GM12878 (cell line): ENCODE results near the gene RBM15. TPM values are rescaled to one million over a fixed set of nuclear protein-coding genes. Genes with fewer than 3 reads are reported as not detected.
A peak's percentile ranks its signal among the peaks of the same experiment; 100 is the strongest.

Experiments
- ATAC-seq: fragments of 200-7000 bp; cut with Tn5 transposase; 3 replicates; pipeline ENCODE4 v1.9.1; 2020; ENCODE audit warnings: mild to moderate bottlenecking, moderate library complexity
- BruUV-seq: library from RNA; stranded (reverse); fragments of 400-500 nt; replicated peaks from 2 replicates; lab custom pipeline; 2021; lab: Mats Ljungman, UMichigan
- CTCF ChIA-PET: fragments of 300-600 bp; sonication (Branson Sonifier 250); formaldehyde crosslinking; extraction: SDS; loops from one replicate; lab custom pipeline; 2021; ENCODE audit warnings: inconsistent platforms; lab: Yijun Ruan, JAX
- POLR2A ChIA-PET: fragments of 350-600 bp; formaldehyde crosslinking; extraction: SDS; loops from one replicate; lab custom pipeline; 2021; ENCODE audit warnings: inconsistent platforms; lab: Charles Lee
- RAD21 ChIA-PET: fragments of 300-600 bp; sonication (Branson Sonifier 250); formaldehyde crosslinking; loops from one replicate; lab custom pipeline; 2023; ENCODE audit warnings: antibody characterized with exemption; ENCODE audit not compliant: unreplicated experiment; lab: Charles Lee
- SMC1A ChIA-PET: fragments of 300-600 bp; sonication (Branson Sonifier 250); formaldehyde crosslinking; loops from one replicate; lab custom pipeline; 2023; ENCODE audit not compliant: unreplicated experiment, uncharacterized antibody; lab: Charles Lee
- DNase-seq: peaks from one replicate; pipeline ENCODE4 v3.0.0-alpha.2; 2011; ENCODE audit warnings: low read depth, low spot score
- FAIRE-seq: peaks from 3 replicates; lab custom pipeline; 2011; peaks lifted over from hg19 to GRCh38; lab: Jason Lieb, UNC
- H2AFZ ChIP-seq: 2 replicates; pipeline ENCODE4 v1.6.0; 2011; ENCODE audit warnings: low read depth, low read length, control low read depth; ENCODE audit not compliant: control insufficient read depth
- H3K27ac ChIP-seq: 2 replicates; pipeline ENCODE4 v1.5.1; 2011; ENCODE audit warnings: control low read depth; ENCODE audit not compliant: control insufficient read depth, insufficient read depth
- H3K27me3 ChIP-seq, 2 experiments: replicated peaks in 1 of 2; 2 replicates each; pipeline versions ENCODE4 v1.6.0 to v1.6.1; 2011; ENCODE audit warnings: low read length in 1 of 2; ENCODE audit not compliant: control insufficient read depth in 2 of 2, insufficient read depth in 2 of 2
- H3K36me3 ChIP-seq, 2 experiments: 2 replicates each; pipeline ENCODE4 v1.5.1; 2011; ENCODE audit warnings: low read length in 1 of 2; ENCODE audit not compliant: control insufficient read depth in 2 of 2, insufficient read depth in 2 of 2
- H3K4me1 ChIP-seq: 2 replicates; pipeline ENCODE4 v1.6.1; 2011; ENCODE audit warnings: mild to moderate bottlenecking, low read length, moderate library complexity, mixed read lengths; ENCODE audit not compliant: control insufficient read depth, insufficient read depth
- H3K4me2 ChIP-seq: 2 replicates; pipeline ENCODE4 v1.6.0; 2011; ENCODE audit warnings: control low read depth; ENCODE audit not compliant: control insufficient read depth, insufficient read depth
- H3K4me3 ChIP-seq: fragments of 200-600 bp; sonication (generic); 2 replicates; pipeline ENCODE4 v1.5.1; 2016
- H3K79me2 ChIP-seq: 2 replicates; pipeline ENCODE4 v1.6.0; 2011; ENCODE audit warnings: low read length; ENCODE audit not compliant: control insufficient read depth, insufficient read depth
- H3K9ac ChIP-seq: 2 replicates; pipeline ENCODE4 v1.8.0; 2011; ENCODE audit warnings: low read length, control low read depth, mixed read lengths; ENCODE audit not compliant: control insufficient read depth, insufficient read depth
- H3K9me3 ChIP-seq: replicated peaks from 3 replicates; pipeline ENCODE4 v1.5.1; 2011; ENCODE audit warnings: mild to moderate bottlenecking, low read length; ENCODE audit not compliant: control insufficient read depth, insufficient read depth
- H4K20me1 ChIP-seq: 2 replicates; pipeline ENCODE4 v1.6.0; 2011; ENCODE audit not compliant: control insufficient read depth, insufficient read depth
- DPF2 ChIP-seq: fragments of 450-650 bp; IDR thresholded peaks from 2 replicates; pipeline ENCODE4 v1.6.1; 2017; ENCODE audit warnings: mild to moderate bottlenecking
- GABPA ChIP-seq: IDR thresholded peaks from 2 replicates; pipeline ENCODE4 v1.6.1; 2014; ENCODE audit warnings: antibody characterized with exemption, low read depth, mild to moderate bottlenecking, inconsistent platforms
- IRF3 ChIP-seq: fragments of 450-650 bp; IDR thresholded peaks from 2 replicates; pipeline ENCODE4 v1.6.1; 2014; ENCODE audit warnings: mild to moderate bottlenecking
- KAT2A ChIP-seq: conservative IDR thresholded peaks from 2 replicates; pipeline ENCODE4 v1.6.1; 2011; ENCODE audit warnings: low read depth, low read length; ENCODE audit not compliant: control insufficient read depth
- MAX ChIP-seq: IDR thresholded peaks from 2 replicates; pipeline ENCODE4 v1.6.1; 2012; ENCODE audit warnings: low read depth, low read length, improper control_type of control experiment
- MLLT1 ChIP-seq: fragments of 450-650 bp; IDR thresholded peaks from 2 replicates; pipeline ENCODE4 v1.6.1; 2016; ENCODE audit warnings: mild to moderate bottlenecking
- PAX8 ChIP-seq: fragments of 450-650 bp; IDR thresholded peaks from 2 replicates; pipeline ENCODE4 v1.6.1; 2017; ENCODE audit warnings: mild to moderate bottlenecking, moderate library complexity
- POLR2A ChIP-seq: IDR thresholded peaks from 2 replicates; pipeline ENCODE4 v1.6.1; 2011; ENCODE audit warnings: low read depth, mild to moderate bottlenecking, low read length
- POLR2AphosphoS5 ChIP-seq: IDR thresholded peaks from 2 replicates; pipeline ENCODE4 v1.6.1; 2011; ENCODE audit warnings: mild to moderate bottlenecking, low read length, inconsistent platforms
- WGBS: methylation state at CpG from one replicate; pipeline ENCODE4 v1.1.6; 2016; ENCODE audit warnings: low lambda C conversion rate; ENCODE audit not compliant: insufficient replicate concordance, insufficient coverage; ENCODE audit errors: missing lambda C conversion rate; 5-methylcytosine and 5-hydroxymethylcytosine counted together
- in situ Hi-C: fragments of 300-500 bp; cut with MboI; formaldehyde crosslinking; loops from 9 replicates; pipeline ENCODE4 v1.14.3; 2018; ENCODE audit warnings: mixed read lengths
- intact Hi-C: fragments of 100-400 bp; cut with micrococcal nuclease; formaldehyde crosslinking; loops from one replicate; pipeline ENCODE4 v1.14.2; 2022; ENCODE audit not compliant: unreplicated experiment
- polyA plus RNA-seq, 11 experiments: library from polyadenylated mRNA; depleted of rRNA in 4 of 11; unstranded in 6 of 11; stranded (reverse) in 5 of 11; fragments of >200 nt; fragmentation: Nextera tagmentation in 4 of 11; fragmentation: Illumina TruSeq in 1 of 11; extraction: Ambion mirVana in 4 of 11; extraction: Trizol in 1 of 11; gene quantifications; 1 replicate in 1 of 11; 2 replicates in 10 of 11; pipeline versions ENCODE4 v1.2.1 to v1.2.3, GENCODE V29; 2011 to 2016; ENCODE audit warnings: inconsistent platforms in 2 of 11, missing spikeins in 2 of 11, low read depth in 1 of 11
- total RNA-seq, 4 experiments: library from RNA; depleted of rRNA in 3 of 4; stranded (reverse); fragments of >200 nt in 3 of 4; fragmentation: Illumina TruSeq in 1 of 4; extraction: Trizol in 1 of 4; gene quantifications; 2 replicates each; pipeline versions ENCODE4 v1.2.1 to v1.2.3, GENCODE V29; 2013 to 2021

Gene RBM15
- total and polyA plus RNA-seq, 10 of the 15 experiments (the other 5 are each of a cell fraction or from before 2014, with no cell fraction given) = 3.1 to 63.2 (median 26.7) TPM

GRCh38 chr1:110341146-110341871 is 2.1 kb downstream of the RBM15 start:
- DNase-seq (no peak), FAIRE-seq (no peak), ATAC-seq (no peak)
- H3K79me2 ChIP-seq = peaks cover 77% of the 10 kb centered on the region
- peak overlapping the region; percentile 75 for H3K4me2 ChIP-seq
- peaks cover 9 to 16% of the 10 kb centered on the region in 2 experiments; a peak in 3 of 4 replicates for H3K36me3 ChIP-seq
- ChIA-PET CTCF (interaction anchor here (0.7 to 8.5 kb wide), 4 partner anchors 7 to 133 kb away, joined by 3 to 62 read pairs (median 33); partner anchors contain the start of genes KCNC4 and LAMTOR5), RAD21 (interaction anchor here (0.8 to 5.1 kb wide), 4 partner anchors 43 to 52 kb away, joined by 3 to 27 read pairs (median 4); no protein-coding TSS in a partner anchor), POLR2A (interaction anchor here (1.1 to 2.8 kb wide), 3 partner anchors 10 to 46 kb away, joined by 5 to 9 read pairs (median 7); no protein-coding TSS in a partner anchor), SMC1A (interaction anchor here (1.2 to 6.4 kb wide), 4 partner anchors 8 to 134 kb away, joined by 3 to 51 read pairs (median 5); no protein-coding TSS in a partner anchor)
- H2AFZ ChIP-seq = no peak overlapping the region
- H3K4me1 ChIP-seq = peaks cover 8% of the 10 kb centered on the region
- H4K20me1 ChIP-seq = peaks cover 6% of the 10 kb centered on the region; the same call in 1 of the 2 replicates
- in situ Hi-C loops (no loop called here), intact Hi-C loops (no loop called here)
- BruUV-seq = no TSS peak
- 78% methylated on average over 27 of the region's 27 CpGs for WGBS
- no peak overlapping the region for H3K27ac ChIP-seq
- H3K4me3 ChIP-seq = peak overlapping the region; percentile 83
- TF ChIP-seq IRF3 (no peak), KAT2A (no peak), POLR2AphosphoS5 (0 out of 2 replicates have a peak, but pooled peaks have one; percentile 35), DPF2 (no peak), GABPA (no peak), MLLT1 (peak; percentile 96), MAX (no peak), PAX8 (no peak), POLR2A (peak; percentile 56)
- TF ChIP-seq, all 136 proteins: peak for 3
- H3K9me3 ChIP-seq = no peaks in the 10 kb centered on the region
- no peaks in the 10 kb centered on the region for H3K27me3 ChIP-seq
- H3K9ac ChIP-seq = peak overlapping the region; percentile 58; the same call in 1 of the 2 replicates
